Mucosa of descending colon (tissue), 3 donors: ENCODE data around the gene SGSM2. TPM values are rescaled to one million over a fixed set of nuclear protein-coding genes. Genes with fewer than 3 reads are reported as not detected.
"Not testable (repeated sequence)": the region's sequence is repeated elsewhere in the genome, so short reads cannot be mapped to it uniquely, and the experiment has no call there.

Experiments used
- ATAC-seq: fragments of 200-7000 bp; cut with Tn5 transposase; one replicate; pipeline ENCODE4 v1.9.1; 2020; ENCODE audit warnings: mild to moderate bottlenecking, moderate library complexity
- DNase-seq, 3 donors: peaks; one replicate each; pipeline ENCODE4 v3.0.0-alpha.2; 2020
- H3K36me3 ChIP-seq: fragments of 200-600 bp; one replicate; pipeline ENCODE4 v1.8.0; 2021; ENCODE audit warnings: low read depth, mild to moderate bottlenecking
- H3K4me1 ChIP-seq: fragments of 200-600 bp; one replicate; pipeline ENCODE4 v1.8.0; 2021; ENCODE audit warnings: low read depth, mild to moderate bottlenecking
- H3K4me3 ChIP-seq: fragments of 200-600 bp; one replicate; pipeline ENCODE4 v1.8.0; 2021; ENCODE audit warnings: mild to moderate bottlenecking
- H3K9me3 ChIP-seq: fragments of 200-600 bp; one replicate; pipeline ENCODE4 v1.8.0; 2021; ENCODE audit warnings: mild to moderate bottlenecking
- intact Hi-C, 2 donors: fragments of 100-400 bp; cut with DNase I in 1 of 2; cut with micrococcal nuclease in 1 of 2; formaldehyde crosslinking; loops; one replicate each; pipeline versions ENCODE4 v1.11.0 to v1.11.1; 2022; cut with DNase I, micrococcal nuclease
- total RNA-seq, 3 donors: library from RNA; stranded (reverse); fragmentation: NEBNext Ultra II Directional in 2 of 3; extraction: Animal tissue kit (Norgen Biotek cat#: 25700) in 2 of 3; gene quantifications; one replicate each; pipeline versions ENCODE4 v1.2.1 to v1.2.4, GENCODE V29; 2021 to 2023
- TF ChIP-seq, protein P1 (sequence below): fragments of 200-600 bp; IDR thresholded peaks from one replicate; pipeline ENCODE4 v1.8.0; 2022; ENCODE audit warnings: antibody characterized with exemption, mild to moderate bottlenecking
- donor health status: DM: no; HTN: no; CAD: no; lungs with moderate emphysema.
- donor health status: DM: no; HTN: no; CAD: no.
- donor health status: DM: no; HTN: yes; CAD: no.

The SGSM2 gene
- total RNA-seq, 3 donors from 2014 or later = 29.1 to 57.9 (median 30.2) TPM

DNA sequence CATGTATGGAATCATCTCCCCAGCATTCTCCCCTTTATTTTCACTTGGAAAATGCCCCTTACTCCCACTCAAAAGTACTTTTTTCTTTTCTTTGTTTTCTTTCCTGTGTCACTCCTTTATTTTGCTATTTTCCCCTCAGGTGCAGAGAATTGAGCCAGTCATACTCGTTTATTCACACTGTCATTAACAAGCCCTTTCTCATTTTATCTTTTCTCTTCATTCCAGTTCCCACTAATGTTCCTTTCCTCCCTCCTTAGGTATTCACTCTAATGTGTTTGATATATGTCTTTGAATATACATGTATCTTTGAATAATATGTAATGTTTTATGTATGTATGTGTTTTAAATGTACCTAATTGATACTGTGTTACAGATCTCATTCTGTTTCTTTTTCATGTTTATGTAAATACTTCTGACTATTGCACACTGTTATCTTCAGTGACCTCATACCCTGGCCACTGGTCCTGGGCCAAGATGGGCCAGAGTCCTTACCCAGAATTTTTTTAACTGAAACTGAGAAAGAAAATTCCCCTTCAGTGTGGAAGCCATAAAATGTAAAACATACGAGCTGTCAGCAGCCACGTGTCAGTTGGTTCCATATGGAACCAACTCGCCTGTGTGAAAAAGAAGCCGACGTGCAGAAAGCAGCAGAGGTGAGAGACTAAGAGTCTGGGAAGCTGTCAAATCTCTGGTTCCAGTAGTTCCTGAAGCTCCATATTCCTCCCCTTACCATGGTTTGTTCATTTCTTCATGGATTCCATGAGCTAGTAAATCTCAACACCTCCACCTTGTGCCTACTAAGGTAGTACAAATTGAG is 27.8 kb upstream of the SGSM2 start:
- TF ChIP-seq, protein P1, sequence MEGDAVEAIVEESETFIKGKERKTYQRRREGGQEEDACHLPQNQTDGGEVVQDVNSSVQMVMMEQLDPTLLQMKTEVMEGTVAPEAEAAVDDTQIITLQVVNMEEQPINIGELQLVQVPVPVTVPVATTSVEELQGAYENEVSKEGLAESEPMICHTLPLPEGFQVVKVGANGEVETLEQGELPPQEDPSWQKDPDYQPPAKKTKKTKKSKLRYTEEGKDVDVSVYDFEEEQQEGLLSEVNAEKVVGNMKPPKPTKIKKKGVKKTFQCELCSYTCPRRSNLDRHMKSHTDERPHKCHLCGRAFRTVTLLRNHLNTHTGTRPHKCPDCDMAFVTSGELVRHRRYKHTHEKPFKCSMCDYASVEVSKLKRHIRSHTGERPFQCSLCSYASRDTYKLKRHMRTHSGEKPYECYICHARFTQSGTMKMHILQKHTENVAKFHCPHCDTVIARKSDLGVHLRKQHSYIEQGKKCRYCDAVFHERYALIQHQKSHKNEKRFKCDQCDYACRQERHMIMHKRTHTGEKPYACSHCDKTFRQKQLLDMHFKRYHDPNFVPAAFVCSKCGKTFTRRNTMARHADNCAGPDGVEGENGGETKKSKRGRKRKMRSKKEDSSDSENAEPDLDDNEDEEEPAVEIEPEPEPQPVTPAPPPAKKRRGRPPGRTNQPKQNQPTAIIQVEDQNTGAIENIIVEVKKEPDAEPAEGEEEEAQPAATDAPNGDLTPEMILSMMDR = no peak
- Histone ChIP-seq H3K36me3 (no peaks in the 10 kb centered on the region), H3K9me3 (no peaks in the 10 kb centered on the region), H3K4me1 (no peaks in the 10 kb centered on the region), H3K4me3 (no peak overlapping the region)
- no peak for ATAC-seq
- DNase-seq = no peak
- intact Hi-C loops = no loop called here

DNA sequence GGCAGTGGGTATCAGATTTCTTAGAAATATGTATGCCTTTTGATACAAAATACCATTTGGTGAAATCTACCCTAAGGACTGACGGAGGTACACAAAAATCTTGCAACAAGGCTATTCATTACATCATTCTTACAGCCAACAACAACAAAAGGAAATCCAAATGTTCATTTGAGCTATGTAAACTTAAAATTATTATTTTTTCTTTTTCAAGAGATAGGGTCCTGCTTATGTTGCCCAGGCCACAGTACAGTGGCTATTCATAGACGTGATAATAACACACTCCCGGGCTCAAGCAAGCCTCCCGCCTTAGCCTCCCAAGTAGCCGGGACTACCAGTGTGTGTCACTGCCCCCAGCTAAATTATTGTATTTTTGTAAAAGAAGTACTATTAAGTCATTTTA is 24.6 kb upstream of the SGSM2 start:
- no peaks in the 10 kb centered on the region for H3K9me3 ChIP-seq
- TF ChIP-seq, protein P1 = no peak

DNA sequence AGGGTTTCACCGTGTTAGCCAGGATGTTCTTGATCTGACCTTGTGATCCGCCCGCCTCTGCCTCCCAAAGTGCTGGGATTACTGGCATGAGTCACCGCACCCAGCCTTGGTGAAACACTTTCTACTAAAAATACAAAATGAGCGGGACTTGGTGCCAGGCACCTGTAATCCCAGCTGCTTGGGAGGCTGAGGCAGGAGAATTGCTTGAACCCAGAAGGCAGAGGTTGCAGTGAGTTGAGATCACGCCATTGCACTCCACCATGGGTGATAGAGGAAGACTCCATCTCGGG is 20.4 kb upstream of the SGSM2 start:
- DNase-seq, ATAC-seq, intact Hi-C loops, H3K4me3 ChIP-seq, H3K36me3 ChIP-seq, H3K4me1 ChIP-seq, H3K9me3 ChIP-seq: not testable (repeated sequence)

More for the DNA sequence above, 24.6 kb upstream of the SGSM2 start:
- Histone ChIP-seq H3K4me3 (no peak overlapping the region), H3K36me3 (no peaks in the 10 kb centered on the region), H3K4me1 (no peaks in the 10 kb centered on the region)
- DNase-seq = no peak
- intact Hi-C loops = no loop called here
- no peak for ATAC-seq

DNA sequence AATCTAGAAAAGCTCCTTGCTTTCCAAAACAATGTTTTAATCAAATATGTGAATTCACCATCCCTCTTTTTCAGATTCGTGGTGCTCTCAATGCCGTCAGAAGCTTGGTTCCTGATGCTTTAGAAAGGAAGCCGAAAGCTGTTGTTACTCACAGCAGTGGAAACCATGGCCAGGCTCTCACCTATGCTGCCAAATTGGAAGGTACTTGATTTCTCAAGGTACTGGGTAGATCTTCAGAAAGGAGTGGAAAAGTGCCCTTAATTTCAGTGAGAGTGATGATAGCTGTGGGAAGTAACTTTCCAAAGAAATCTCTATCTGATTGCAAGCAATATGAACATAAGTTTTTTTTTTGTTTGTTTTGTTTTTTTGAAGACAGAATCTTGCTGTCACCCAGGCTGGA is 19.5 kb upstream of the SGSM2 start:
- DNase-seq = no peak
- Histone ChIP-seq H3K4me1 (no peaks in the 10 kb centered on the region), H3K36me3 (no peaks in the 10 kb centered on the region), H3K9me3 (no peaks in the 10 kb centered on the region), H3K4me3 (no peak overlapping the region)
- ATAC-seq = no peak
- TF ChIP-seq, protein P1 = no peak
- intact Hi-C loops = no loop called here

DNA sequence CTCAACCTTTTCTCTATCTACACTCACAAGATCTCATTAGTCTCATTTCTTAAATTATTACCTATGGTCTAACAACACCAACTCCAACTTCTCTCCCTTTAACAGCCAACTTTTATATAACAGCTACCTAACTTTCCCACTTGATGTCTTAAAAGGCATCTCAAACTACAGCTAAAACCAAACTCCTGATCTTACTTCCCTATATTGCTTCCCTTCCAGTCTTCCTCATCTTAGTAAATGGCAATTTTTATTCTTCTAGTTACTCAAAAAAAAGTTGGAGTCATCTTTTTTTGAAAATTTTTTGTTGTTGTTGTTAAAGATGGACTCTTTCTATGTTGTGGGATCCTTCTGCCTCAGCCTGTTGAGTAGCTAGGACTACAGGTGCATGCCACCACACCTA is 18.2 kb upstream of the SGSM2 start:
- no peak for DNase-seq
- intact Hi-C loops = no loop called here
- no peak for ATAC-seq
- H3K4me1 ChIP-seq = no peaks in the 10 kb centered on the region
- TF ChIP-seq, protein P1 = no peak
- no peak overlapping the region for H3K4me3 ChIP-seq
- peaks cover 6% of the 10 kb centered on the region for H3K36me3 ChIP-seq
- no peaks in the 10 kb centered on the region for H3K9me3 ChIP-seq

DNA sequence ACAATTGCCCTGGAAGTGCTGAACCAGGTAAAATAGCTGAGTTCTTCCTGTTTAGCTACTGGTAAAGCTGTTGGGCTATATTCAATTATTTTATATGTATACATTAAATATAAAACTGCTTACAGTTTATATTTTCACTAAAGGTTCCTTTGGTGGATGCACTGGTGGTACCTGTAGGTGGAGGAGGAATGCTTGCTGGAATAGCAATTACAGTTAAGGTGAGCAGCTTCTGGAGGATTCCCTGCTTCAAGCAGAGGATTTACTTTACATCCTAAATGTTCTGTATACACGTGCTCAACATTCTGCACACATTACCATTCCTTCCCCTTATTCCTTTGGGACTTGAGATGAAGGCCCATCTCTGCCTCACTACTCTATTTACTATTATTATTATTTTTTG is 15.9 kb upstream of the SGSM2 start:
- intact Hi-C loops = no loop called here
- TF ChIP-seq, protein P1 = no peak

More for the DNA sequence above, 15.9 kb upstream of the SGSM2 start:
- Histone ChIP-seq H3K4me3 (no peak overlapping the region), H3K36me3 (peaks cover 19% of the 10 kb centered on the region), H3K9me3 (no peaks in the 10 kb centered on the region), H3K4me1 (no peaks in the 10 kb centered on the region)
- ATAC-seq = no peak
- DNase-seq = no peak
